GM18511 (cell line): Measurements from ENCODE around the gene SIL1.
"Not testable (repeated sequence)": the region's sequence is repeated elsewhere in the genome, so short reads cannot be mapped to it uniquely, and the experiment has no call there.

ENCODE experiments used
- ATAC-seq: cut with Tn5 transposase; IDR thresholded peaks from one replicate; pipeline ENCODE4 v1.9.1; 2021; ENCODE audit warnings: mild to moderate bottlenecking, moderate library complexity; ENCODE audit not compliant: unreplicated experiment

SIL1 gene

GRCh38 chr5:139197710-139198669 is at the start of gene SIL1:
TSS of gene SIL1 (minus strand) at chr5:139198368. CDS start at chr5:139127843, 70,525 bp downstream.
- peak; percentile 95 for ATAC-seq

GRCh38 chr5:139246394-139246793 is 48.2 kb upstream of the SIL1 start:
- ATAC-seq: no peak

- no peak for ATAC-seq
These were observed 47.6 kb upstream of the SIL1 start for GRCh38 chr5:139245637-139246339.

- no peak for ATAC-seq
These were observed 45.3 kb upstream of the SIL1 start for GRCh38 chr5:139243425-139243970.

- no peak for ATAC-seq
These were observed 43.0 kb upstream of the SIL1 start for GRCh38 chr5:139241139-139241538.

- ATAC-seq: no peak
These were observed 38.3 kb upstream of the SIL1 start for GRCh38 chr5:139236479-139236878.

- no peak for ATAC-seq
These were observed 34.1 kb upstream of the SIL1 start for GRCh38 chr5:139232147-139232724.

- no peak for ATAC-seq
These were observed 30.1 kb upstream of the SIL1 start for GRCh38 chr5:139228201-139228803.

GRCh38 chr5:139226131-139226530 is 28.0 kb upstream of the SIL1 start:
- ATAC-seq: no peak

- no peak for ATAC-seq
These were observed 25.3 kb upstream of the SIL1 start for GRCh38 chr5:139223481-139223880.

GRCh38 chr5:139222346-139222745 is 24.2 kb upstream of the SIL1 start:
- no peak for ATAC-seq

- not testable (repeated sequence) for ATAC-seq
These were observed 19.9 kb upstream of the SIL1 start for GRCh38 chr5:139218038-139218437.

- no peak for ATAC-seq
These were observed 17.2 kb upstream of the SIL1 start for GRCh38 chr5:139215107-139215975.

GRCh38 chr5:139214646-139215045 is 16.5 kb upstream of the SIL1 start:
- no peak for ATAC-seq

- no peak for ATAC-seq
These were observed 14.7 kb upstream of the SIL1 start for GRCh38 chr5:139212906-139213305.

- no peak for ATAC-seq
These were observed 14.3 kb upstream of the SIL1 start for GRCh38 chr5:139212486-139212885.

- no peak for ATAC-seq
These were observed 12.4 kb upstream of the SIL1 start for GRCh38 chr5:139210585-139210984.

GRCh38 chr5:139207297-139208000 is 9.3 kb upstream of the SIL1 start:
- ATAC-seq: no peak

GRCh38 chr5:139205586-139205985 is 7.4 kb upstream of the SIL1 start:
- no peak for ATAC-seq
